ENCODE measurements around the gene SEC63.

The SEC63 gene

DNA sequence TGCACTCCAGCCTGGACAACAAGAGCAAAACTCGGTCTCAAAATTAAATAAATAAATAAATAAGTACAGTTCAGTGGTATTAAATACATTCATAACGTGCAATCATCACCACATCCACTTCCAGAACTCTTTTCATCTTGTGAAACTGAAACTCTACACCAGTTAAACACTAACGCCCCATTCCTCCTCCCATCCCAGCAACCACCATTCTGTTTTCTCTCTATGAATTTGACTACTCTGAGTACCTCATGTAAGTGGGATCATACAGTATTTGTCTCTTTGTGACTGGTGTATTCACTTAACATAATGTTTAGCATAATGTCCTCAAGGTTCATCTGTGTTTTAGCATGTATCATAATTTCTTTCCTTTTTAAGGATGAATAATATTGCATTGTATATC, 104.8 kb downstream of the SEC63 start:
- no peak for DNase-seq

DNA sequence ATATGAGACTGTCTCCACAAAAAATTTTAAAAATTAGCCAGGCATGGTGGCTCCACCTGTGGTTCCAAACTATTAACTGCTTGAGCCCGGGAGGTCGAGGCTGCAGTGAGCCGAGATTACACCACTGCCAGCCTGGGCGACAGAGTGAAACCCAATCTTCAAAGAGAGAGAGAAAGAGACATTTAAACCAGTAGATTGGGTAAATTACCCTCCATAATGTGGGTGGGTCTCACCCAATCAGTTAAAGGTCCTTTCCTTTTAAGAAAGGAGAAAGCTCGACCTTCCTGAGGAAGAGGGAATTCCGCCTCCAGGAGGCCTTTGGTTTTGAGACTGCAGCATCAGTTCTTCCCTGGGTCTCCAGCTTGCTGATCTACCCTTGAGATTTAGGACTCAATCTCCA, 108.7 kb downstream of the SEC63 start:
- DNase-seq: no peak

DNA sequence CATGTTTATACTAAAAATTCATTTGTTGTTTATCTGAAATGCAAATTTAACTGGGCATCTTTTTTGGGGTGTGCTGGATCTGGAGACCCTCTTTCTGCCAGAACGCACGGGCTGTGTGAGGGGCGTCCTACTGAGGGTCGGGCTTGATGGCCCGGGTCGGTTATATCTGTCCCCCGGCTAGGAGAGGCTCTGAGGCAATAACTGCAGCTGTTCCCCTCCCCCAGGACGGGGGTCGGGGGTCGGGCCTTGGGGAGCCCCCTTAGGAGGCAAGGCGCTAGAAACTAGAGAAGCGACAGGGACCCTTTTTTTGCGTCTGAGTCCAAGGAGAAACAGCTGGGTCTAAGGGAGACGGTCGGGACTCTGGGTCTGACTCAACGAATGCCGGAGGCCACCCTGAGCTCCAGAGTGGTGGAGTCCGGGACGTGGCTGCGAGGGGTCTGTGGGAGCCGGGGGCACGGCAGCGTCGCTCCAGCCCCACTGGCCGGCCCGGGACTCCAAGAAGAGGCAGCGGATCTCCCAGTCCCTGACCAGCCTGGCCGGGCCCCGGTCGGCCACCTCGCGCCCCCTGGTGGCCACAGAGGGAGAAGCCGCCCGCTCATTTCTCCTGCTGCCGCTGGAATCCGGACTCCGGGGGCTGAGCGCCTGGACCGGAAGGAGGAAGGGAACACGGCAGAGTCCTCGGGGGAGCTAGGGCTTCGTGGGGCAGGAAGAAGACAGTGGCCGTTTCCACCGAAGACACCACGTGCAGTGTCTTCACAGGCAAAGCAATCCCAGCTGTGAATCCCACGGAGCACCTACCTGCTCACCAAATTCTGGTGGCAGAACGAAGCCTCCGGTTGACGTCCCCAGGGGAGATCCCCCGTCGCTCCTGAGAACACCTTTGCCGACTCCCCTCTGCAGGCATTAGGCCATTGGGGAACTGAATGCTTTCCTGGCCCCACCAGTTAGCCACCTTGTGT, 109.9 kb downstream of the SEC63 start:
- peak; percentile 50 for DNase-seq

DNA sequence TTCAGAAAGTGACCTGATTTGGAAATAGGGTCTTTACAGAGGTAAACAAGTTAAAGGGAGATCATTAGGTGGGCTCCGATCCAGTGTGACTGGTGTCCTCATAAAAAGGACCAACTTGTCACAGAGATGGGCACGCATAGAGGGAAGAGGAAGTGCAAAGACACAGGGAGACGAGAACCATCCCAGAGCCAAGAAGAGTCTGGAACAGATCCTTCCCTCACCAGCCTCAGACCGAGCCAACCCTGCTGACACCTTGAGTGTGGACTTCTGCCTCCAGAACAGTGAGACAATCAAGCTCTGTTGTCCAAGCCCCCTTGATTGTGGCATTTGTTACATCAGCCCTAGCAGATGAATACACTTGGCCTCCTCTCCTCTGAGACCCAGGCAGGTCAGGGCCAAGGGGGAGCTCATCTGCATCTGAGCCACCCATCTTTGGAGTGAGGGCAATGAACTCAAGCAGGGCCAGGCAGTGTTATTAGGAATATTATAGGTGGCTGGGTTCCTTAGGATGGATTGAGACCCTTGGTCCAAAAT, 111.7 kb downstream of the SEC63 start:
- DNase-seq: no peak

DNA sequence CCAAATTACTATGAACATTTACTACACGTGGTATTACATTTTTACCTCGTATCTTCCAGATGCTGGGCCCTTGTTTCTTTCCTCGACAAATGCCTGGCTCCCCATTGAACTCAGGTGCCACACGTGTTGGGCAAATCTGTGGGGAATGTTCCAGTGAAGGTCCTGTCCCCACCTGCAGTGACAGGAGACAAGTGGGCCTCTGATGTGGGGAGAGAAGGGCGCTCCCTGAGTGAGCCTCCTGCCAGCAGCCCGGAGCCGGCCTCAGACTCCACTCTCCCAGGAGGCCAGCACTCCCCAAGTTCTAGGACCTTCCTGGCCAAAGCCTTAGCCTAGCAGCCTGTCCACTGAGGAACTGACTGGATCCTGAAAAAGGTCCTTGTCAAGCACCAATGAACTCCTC, 112.2 kb downstream of the SEC63 start:
- DNase-seq: no peak

DNA sequence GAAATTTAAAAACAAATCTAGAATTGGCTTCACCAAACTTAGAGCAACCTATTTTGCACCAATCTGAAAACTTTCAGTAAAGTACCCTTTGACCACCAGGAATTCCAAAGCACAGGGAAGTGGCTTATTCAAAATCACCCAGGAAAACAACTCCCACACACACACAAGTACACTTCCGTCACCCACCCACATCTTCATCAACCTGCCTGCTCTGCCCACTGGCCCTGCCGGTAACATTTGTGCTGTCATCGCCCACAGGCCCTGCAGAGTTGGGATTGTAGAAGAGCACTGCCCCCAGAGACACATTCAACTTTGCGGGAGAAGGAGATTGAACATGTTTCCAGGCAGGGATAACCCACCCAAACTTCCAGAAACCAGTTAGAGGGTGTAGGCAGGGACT, 114.6 kb downstream of the SEC63 start:
- no peak for DNase-seq

DNA sequence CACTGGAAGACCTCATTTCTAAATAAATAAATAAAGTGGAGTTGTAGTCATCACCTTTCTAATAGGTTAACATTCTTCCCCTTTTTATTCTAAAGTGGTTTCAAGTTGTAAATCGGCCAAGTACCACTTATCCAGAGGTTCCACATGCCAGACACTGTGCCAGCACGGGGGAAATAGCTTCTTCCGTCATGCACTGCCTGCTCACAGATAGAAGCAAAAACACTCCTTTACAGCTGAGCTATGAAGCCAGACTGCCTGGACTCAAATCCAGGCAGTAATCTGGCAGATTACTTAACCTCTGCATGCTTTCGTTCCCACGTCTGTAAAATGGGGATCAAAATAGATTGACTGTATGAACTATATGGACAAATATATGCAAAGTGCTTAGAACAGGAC, 116.7 kb downstream of the SEC63 start:
- no peak for DNase-seq

DNA sequence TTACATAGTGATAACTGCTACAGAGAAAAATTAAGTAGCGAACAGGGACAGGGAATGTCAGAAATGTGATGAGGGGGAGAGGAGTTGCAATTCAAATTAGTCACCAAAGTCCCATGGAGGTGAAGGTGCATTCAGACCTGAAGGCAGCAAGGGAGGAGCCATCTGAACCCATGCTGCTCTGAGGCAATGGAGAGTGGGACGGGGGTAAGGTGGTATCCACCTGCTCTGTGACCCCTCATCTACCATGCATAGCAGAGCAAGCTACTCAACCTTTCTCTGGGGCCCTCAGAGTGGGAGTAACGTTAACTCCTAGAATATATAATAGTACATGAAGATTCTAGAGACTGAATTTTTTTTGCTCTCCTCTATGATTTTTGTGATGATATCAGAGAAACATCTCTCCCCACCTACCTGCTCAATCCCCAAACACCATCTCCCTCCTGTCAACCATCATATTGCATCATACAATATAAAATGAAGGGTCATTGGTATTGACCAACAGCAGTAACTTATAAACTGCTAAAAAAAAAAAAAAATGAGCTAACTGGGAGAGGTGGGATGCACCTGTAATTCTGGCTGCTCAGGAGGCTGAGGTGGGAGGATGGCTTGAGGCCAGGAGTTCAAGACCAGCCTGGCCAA, 117.3 kb downstream of the SEC63 start:
- no peak for DNase-seq

DNA sequence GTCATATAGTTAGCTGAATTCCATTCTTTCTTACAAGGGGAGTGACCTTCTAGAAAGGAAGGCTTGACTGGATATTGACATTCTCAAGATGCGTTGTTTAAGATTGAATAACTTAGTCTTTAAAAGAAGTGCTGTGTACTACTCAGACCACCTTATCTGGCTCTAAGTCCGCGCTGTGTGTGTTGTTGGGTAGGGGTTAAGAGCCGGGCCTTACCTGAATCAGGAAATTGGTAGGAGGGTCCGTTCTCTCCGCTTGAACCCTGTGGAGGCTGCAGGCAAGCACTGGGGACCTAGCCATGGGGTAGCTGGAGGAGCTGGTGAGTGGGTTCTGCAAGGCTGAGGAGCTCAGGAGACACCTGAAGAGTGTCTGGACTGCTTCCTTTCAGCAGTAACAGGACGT, 124.9 kb downstream of the SEC63 start:
- no peak for DNase-seq

DNA sequence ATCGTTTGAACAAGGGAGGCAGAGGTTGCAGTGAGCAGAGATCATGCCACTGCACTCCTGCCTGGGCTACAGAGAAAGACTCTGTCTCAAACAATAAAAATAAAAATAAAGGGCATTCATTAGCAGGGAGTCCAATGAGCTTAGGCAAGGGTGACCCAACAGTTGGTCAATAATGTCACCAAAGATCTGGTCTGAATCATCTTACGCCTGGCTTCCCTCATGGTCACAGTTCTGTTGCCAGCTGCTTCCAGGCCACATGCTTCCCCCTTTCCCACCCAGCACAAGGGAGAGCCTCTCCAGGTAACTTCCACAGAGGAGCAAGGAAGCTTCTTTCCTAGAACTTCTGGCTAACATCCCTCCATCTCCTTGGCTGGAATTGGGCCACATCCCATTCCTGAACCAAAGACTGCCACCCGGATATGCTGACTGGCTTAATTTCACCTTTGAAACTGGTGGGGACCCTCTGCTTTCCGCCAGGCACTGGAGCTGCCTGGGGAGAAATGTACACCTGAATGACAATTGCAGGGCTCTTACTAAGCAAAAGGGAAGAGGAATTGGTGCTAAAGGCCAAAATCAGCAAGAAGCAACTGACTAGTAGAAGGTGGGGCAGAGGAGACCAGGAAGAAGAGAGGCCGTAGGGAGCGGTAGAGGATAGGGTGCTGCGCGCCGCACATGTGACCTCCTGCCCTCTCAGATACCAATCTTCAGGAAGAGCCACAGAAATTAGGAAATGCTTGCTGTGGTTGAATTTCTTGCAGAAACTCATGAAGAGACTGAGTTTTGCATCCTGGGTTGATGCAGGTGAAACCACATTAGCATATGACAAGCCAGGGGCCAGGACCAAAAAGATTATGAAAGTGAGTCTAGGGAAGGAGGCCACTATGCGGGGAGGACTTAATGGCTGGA, 125.6 kb downstream of the SEC63 start:
- DNase-seq: no peak

DNA sequence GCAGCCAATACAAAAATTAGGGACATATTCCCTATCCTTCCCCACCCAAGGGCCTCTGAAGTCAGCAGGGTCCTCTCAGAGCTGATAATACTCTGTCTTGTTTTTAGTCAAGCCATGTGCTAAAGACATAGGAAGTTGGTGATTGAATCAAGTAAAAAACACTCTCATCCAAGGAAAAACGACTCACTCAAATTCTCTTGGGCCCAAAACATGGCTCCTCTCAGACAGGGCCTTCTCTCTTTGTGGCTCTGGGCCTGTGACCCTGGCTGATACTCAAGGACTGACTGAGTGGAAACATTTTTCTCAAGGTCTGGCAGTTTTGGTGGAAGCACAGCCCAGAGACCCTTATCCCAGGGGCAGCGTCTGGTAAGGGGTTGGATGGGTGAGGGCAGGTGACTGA, 127.9 kb downstream of the SEC63 start:
- DNase-seq: no peak

DNA sequence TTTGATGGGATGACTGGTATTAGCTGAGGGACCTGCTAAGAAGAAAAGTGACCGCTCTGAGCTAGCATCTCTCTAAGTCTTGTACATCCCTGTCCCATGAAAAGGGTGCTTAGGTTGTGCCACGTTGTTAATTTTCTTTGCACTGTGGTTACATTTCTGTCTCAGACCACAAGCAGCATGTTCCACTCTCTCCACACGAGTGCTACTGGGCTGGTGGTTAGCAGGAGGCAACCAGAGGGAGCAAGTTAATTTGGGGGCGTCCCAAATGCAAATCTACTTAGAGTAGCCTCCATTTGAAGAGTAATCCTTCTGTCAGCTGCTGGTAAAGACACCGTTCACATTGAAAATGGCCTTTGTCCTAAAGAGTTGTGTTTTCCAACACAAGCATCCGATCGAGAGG, 130.5 kb downstream of the SEC63 start:
- no peak for DNase-seq

DNA sequence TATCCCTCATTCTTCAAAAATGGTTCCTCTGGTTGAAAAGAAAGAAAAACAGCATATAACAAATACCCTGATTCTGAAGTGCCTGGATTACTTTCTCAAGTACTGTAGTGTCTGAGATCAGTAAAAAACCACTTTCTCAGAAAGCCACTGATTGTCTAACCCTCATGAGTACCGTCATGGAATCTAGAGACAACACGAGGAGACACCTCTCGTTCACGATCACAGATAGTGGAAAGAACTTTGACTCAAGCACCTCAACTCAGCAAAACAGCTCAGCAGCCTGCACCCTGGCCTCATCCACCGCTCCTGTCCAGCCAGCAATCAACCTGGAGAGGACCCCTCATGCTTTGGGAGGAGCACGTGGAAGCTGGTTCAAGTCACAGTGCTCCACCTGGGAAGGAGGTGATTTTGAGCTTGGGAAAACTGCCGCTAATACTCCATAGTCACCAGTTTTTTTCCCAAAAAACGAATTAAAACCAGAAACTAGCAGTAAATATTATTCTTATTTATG, 134.9 kb downstream of the SEC63 start:
- DNase-seq: no peak

DNA sequence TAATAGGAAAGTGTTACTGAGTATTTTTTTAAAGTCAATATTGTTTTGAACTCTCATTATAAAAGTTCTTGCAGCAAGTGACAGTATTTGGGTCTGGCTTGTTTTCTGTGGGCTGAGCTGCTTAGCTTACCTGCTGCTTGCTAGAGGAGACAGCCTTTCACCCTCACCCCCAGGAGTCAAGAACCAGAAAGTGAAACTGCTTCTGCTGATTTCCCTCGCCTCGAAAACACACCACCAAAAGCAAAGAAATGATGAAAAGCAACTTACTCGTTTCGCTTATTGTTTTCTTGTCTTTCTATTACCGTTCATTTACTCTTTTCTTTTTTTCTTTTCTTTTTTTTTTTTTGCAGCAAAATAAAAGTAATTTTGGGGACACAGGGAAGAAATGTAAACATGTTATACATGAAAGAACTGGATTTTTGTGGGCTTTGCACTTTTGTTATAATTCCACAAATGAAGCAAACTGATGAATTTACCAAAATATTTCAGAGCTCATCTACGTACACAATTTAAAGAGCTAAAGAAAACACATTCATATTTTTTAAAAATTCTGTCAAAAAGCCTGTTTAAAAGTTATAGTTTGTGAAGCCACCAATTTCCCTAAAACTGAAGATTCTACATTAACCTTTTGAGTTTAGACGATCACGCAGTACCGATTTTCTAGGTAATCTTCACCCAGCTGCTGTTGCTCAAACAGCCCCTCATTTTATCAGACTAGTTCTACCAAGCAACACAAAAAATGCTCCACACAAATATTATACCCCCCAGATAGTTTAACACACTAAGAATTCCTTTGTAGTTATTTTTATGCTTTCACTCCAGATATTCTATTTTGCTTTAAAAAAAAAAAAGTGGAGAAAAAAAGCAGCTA, 135.6 kb downstream of the SEC63 start:
- no peak for DNase-seq

DNA sequence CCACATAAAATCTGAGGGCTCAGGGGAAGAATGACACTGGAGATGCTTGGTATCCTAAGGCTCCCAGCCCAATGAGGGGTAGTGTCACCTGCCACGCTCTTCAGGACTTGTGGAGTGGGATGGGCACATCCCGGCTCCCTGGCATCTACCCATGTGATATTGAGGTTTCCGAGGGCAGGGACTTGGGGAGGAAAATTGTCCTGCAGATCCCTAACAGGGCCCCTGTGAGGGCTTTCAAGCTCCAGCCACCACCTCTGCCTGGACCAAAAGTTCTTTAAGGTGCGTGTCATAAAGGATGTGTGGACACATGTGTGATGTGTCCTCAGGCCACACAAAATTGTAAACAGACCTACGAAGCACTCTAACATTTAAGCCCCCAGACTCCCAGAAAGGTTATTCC, 136.4 kb downstream of the SEC63 start:
- DNase-seq: no peak

DNA sequence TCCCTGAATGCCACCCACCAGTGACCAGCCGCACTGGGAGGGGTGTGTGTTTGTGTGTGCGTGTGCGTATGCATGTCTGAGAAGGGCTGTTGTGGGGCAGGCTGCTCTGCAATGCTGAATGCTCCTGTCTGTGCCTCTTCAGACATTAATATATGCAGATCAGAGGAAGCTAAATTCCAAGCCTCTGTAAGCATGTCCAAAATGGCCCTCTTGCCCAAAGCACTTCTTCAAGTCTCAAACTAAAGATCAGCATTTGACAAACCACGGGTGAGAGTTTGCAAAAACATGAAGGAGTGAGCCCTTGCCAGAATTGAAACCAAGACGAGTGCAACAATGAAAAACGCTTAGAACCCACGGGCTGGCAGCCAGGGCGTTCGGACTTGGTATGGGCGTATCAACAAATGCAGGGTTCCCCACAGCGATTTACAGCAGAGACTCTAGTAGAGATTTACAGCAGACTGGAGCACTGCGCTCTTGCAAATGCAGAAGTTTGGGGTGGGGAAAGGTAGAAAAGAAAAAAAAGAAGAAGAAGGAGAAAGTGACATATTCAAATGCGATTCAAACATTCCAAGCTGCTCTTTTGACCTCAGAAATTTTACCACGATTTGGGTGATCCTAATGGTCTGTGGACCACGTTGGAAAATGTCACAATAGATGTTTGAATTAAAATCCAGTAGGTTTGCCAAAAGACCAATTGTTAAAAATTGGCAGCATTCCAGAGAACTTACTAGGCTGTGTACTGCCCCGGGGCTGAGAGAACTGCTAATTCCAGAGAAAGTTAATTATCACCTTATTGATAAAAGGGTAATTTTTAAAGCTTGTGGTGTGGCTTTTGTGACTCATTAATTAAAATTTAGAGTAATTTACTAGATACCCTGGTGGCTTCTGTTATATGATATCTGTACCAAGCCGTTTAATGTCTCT, 137.4 kb downstream of the SEC63 start:
- DNase-seq: peak; percentile 38

DNA sequence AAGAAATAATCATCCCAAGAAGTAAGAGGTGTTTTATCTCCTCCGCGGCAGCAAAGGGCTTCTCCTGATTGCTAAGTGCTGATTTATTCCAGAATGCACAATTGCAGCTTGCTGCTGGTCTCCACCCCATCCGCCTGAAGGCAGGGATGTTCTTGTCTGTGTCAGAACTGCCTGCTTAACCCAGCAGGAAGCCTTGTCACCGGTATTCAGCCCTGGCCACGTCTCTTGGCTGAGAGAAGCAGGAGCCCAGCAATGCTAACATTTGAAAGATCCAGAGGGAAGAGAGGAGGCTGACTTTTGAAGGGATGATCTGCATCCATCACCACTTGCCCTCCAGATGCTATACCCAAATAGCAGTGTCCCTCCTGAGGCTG, 138.1 kb downstream of the SEC63 start:
- no peak for DNase-seq

DNA sequence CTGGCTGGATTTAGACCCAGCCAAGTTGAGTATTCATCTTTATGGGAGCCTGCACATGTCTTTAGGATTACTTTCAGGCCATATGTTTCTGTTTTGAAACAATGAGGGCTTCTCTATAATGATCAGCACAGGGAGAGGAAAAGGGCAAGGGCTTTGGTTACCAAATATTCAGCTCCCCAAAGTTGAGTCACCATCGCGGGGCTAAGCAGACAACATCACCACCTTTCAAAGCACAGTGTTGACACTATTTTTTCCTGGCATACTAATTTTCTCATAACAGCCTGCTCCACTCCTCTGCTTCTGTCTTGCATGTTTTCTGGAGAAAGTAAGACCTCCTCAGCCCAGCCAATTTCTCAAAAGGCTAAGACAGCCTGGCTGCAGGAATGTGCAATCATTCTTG, 138.8 kb downstream of the SEC63 start:
- DNase-seq: no peak

DNA sequence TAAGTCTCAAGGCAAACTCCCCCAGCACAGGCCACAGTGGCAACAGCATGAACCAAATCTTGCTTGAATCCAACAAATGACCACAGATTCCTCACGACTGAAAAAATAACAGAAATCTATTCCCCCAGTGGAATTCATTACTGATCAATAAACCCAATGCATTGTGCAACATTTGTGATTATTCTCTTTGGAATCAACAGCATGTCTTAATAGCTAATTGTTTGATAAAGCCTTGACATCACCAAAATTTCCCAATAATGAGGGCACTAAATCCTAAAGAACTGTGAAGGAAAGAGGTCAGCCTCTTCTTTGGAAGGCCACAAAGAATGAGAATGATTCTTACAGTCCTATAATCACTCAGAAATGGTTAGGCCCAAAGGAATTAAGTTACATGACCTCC, 139.7 kb downstream of the SEC63 start:
- no peak for DNase-seq

DNA sequence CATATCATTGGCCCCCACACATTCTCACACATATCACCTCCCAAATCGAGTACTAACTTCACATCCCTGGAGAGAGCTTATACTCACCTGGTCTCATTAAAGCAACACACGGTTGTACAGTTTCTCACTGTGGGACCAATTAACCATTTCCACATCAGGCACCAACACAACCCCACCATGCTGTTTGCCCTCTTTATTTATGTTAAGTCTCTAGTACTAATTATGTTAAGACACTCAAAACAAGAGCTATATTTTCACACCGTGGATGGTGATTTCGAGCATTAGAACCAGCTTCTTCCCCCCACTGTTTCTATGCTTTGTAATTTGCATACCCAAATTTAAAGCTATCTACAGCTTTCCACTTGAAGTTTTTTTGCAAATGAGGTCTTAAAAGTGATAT, 140.2 kb downstream of the SEC63 start:
- no peak for DNase-seq

Measured in NCI-H1048 (cell line).